Cardiac muscle cell (in vitro differentiated cells and primary cell): ENCODE measurements around the gene MMP21. TPM values are rescaled to one million over a fixed set of nuclear protein-coding genes. Genes with fewer than 3 reads are reported as not detected.
A peak's percentile ranks its signal among the peaks of the same experiment; 100 is the strongest.

ENCODE experiments used
- DNase-seq, 2 donors: peaks; one replicate each; pipeline versions ENCODE4 v3.0.0 to v3.0.0-alpha.2; 2010 to 2017; ENCODE audit warnings: low read depth in 1 of 2, low spot score in 1 of 2
- H3K27ac ChIP-seq: fragments of 200-600 bp; sonication (generic); 2 replicates; pipeline ENCODE4 v1.5.1; 2016
- H3K27me3 ChIP-seq: fragments of 200-600 bp; sonication (generic); 2 replicates; pipeline ENCODE4 v1.6.0; 2016; ENCODE audit warnings: control low read depth
- H3K36me3 ChIP-seq: fragments of 200-600 bp; sonication (generic); 2 replicates; pipeline ENCODE4 v1.5.1; 2016; ENCODE audit warnings: control low read depth
- H3K4me1 ChIP-seq: fragments of 200-600 bp; sonication (generic); 2 replicates; pipeline ENCODE4 v1.8.1; 2017; ENCODE audit warnings: low read depth, mild to moderate bottlenecking, mixed run types
- H3K4me3 ChIP-seq: fragments of 200-600 bp; sonication (generic); 2 replicates; pipeline ENCODE4 v1.5.1; 2016; ENCODE audit warnings: mild to moderate bottlenecking
- H3K9me3 ChIP-seq: fragments of 200-600 bp; sonication (generic); 2 replicates; pipeline ENCODE4 v1.5.1; 2017; ENCODE audit warnings: low read depth, mild to moderate bottlenecking, control low read depth
- polyA plus RNA-seq: library from polyadenylated mRNA; unstranded; fragments of >200 nt; fragmentation: Nextera tagmentation; extraction: Ambion mirVana; gene quantifications from 2 replicates; pipeline ENCODE4 v1.2.1, GENCODE V29; 2016
- total RNA-seq: library from RNA; depleted of rRNA; stranded (reverse); fragments of >200 nt; gene quantifications from 2 replicates; pipeline ENCODE4 v1.2.3, GENCODE V29; 2016
- TF ChIP-seq, protein P1 (sequence below): IDR thresholded peaks from 2 replicates; pipeline ENCODE4 v1.5.1; 2012; ENCODE audit warnings: low read depth, mild to moderate bottlenecking, low read length

MMP21 gene
- total and polyA plus RNA-seq, 2 experiments from 2014 or later, result not detected

- DNase-seq, result peak in 1 of 2 donors; percentile 7
- TF ChIP-seq, protein P1, sequence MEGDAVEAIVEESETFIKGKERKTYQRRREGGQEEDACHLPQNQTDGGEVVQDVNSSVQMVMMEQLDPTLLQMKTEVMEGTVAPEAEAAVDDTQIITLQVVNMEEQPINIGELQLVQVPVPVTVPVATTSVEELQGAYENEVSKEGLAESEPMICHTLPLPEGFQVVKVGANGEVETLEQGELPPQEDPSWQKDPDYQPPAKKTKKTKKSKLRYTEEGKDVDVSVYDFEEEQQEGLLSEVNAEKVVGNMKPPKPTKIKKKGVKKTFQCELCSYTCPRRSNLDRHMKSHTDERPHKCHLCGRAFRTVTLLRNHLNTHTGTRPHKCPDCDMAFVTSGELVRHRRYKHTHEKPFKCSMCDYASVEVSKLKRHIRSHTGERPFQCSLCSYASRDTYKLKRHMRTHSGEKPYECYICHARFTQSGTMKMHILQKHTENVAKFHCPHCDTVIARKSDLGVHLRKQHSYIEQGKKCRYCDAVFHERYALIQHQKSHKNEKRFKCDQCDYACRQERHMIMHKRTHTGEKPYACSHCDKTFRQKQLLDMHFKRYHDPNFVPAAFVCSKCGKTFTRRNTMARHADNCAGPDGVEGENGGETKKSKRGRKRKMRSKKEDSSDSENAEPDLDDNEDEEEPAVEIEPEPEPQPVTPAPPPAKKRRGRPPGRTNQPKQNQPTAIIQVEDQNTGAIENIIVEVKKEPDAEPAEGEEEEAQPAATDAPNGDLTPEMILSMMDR, result no peak
- H3K36me3 ChIP-seq, result peaks cover 34% of the 10 kb centered on the region
- H3K27me3 ChIP-seq, result no peaks in the 10 kb centered on the region
- H3K27ac ChIP-seq, result peak overlapping the region; percentile 74
- peaks cover 6% of the 10 kb centered on the region for H3K4me1 ChIP-seq
- no peaks in the 10 kb centered on the region for H3K9me3 ChIP-seq
- peak overlapping the region; percentile 85 for H3K4me3 ChIP-seq
Observed at GRCh38 chr10:125720002-125720382, 55.6 kb downstream of the MMP21 start.

GRCh38 chr10:125719173-125720001, 56.2 kb downstream of the MMP21 start, which contains the start of gene EDRF1:
Gene EDRF1, plus strand, starts transcription at chr10:125719709. Its CDS starts 99 bp downstream, at chr10:125719808.
- peak within 1 kb of the TSS; percentile 74 for H3K27ac ChIP-seq
- DNase-seq, result peak; percentile 99
- TF ChIP-seq, protein P1, result no peak

More at GRCh38 chr10:125719173-125720001, 56.2 kb downstream of the MMP21 start, which contains the start of gene EDRF1:
- peaks cover 28% of the 10 kb centered on the region for H3K36me3 ChIP-seq
- H3K4me3 ChIP-seq, result peak within 1 kb of the TSS; percentile 85
- no peaks in the 10 kb centered on the region for H3K9me3 ChIP-seq
- no peaks in the 10 kb centered on the region for H3K27me3 ChIP-seq
- peaks cover 6% of the 10 kb centered on the region for H3K4me1 ChIP-seq

Other genes starting within 250 kb of the MMP21 start
- not detected in 2 replicates for gene TEX36, start 92.7 kb downstream of the MMP21 start, total RNA-seq
- gene TEX36, start 92.7 kb downstream of the MMP21 start, polyA plus RNA-seq, result not detected in 2 replicates
- 16.8 and 23.8 TPM in 2 replicates for gene EDRF1, start 56.1 kb downstream of the MMP21 start, total RNA-seq
- gene EDRF1, start 56.1 kb downstream of the MMP21 start, polyA plus RNA-seq, result 10.4 and 23.1 TPM in 2 replicates
- gene UROS, start 47.4 kb upstream of the MMP21 start, total RNA-seq, result 88.4 and 121 TPM in 2 replicates
- 160 and 211 TPM in 2 replicates for gene UROS, start 47.4 kb upstream of the MMP21 start, polyA plus RNA-seq
- 34.2 and 44.6 TPM in 2 replicates for gene BCCIP, start 47.7 kb upstream of the MMP21 start, total RNA-seq
- 80.2 and 93.9 TPM in 2 replicates for gene BCCIP, start 47.7 kb upstream of the MMP21 start, polyA plus RNA-seq
- gene DHX32, start 105.5 kb upstream of the MMP21 start, total RNA-seq, result 62.5 and 66.7 TPM in 2 replicates
- gene DHX32, start 105.5 kb upstream of the MMP21 start, polyA plus RNA-seq, result 48.8 and 61.0 TPM in 2 replicates
- 7.5 and 19.2 TPM in 2 replicates for gene FANK1, start 120.7 kb upstream of the MMP21 start, total RNA-seq
- 11.4 and 11.5 TPM in 2 replicates for gene FANK1, start 120.7 kb upstream of the MMP21 start, polyA plus RNA-seq